Brain pericyte (primary cell): ENCODE data around the gene CBL.

Experiments
- DNase-seq: peaks from one replicate; pipeline ENCODE4 v3.0.0-alpha.2; 2012; ENCODE audit warnings: low read depth, low spot score

Gene CBL

DNA sequence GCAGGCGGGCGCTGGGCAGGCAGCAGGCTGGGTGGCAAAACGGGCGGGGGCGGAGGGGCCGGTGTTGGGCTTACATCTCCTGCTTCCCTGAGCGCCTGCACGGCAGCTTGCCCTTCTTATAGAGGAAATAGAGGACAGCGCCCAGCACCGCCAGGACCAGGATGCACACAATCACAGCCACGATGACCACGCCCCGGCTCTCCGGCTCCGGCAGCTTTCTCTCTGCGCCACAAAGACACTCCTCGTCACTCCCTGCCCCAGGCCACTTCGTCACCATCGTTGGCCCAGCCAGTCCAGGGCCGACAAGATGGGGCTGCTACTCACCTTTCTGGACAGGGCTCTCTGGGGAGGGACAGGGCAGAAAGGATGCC lies 104.5 kb downstream of the CBL start:
- DNase-seq = no peak

DNA sequence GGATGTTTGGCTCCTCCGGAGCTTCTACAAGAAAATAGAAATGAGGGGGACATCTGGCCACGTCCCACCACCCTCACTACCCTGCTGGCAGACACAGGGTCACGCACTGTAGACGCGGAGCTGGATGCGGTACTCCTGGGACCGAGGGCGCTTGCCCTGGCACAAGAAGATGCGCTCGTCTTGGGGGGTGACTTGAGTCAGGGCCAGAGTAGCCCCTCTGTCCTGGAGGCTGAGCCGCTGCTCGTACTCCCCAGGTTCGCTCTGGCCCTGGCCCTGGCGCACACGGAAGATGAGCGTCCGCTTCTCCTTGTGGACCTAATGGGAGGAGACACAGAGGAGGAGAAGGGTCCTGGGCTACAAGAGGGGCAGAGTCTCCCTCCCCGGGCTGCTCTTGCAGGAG lies 108.6 kb downstream of the CBL start:
- DNase-seq = no peak

DNA sequence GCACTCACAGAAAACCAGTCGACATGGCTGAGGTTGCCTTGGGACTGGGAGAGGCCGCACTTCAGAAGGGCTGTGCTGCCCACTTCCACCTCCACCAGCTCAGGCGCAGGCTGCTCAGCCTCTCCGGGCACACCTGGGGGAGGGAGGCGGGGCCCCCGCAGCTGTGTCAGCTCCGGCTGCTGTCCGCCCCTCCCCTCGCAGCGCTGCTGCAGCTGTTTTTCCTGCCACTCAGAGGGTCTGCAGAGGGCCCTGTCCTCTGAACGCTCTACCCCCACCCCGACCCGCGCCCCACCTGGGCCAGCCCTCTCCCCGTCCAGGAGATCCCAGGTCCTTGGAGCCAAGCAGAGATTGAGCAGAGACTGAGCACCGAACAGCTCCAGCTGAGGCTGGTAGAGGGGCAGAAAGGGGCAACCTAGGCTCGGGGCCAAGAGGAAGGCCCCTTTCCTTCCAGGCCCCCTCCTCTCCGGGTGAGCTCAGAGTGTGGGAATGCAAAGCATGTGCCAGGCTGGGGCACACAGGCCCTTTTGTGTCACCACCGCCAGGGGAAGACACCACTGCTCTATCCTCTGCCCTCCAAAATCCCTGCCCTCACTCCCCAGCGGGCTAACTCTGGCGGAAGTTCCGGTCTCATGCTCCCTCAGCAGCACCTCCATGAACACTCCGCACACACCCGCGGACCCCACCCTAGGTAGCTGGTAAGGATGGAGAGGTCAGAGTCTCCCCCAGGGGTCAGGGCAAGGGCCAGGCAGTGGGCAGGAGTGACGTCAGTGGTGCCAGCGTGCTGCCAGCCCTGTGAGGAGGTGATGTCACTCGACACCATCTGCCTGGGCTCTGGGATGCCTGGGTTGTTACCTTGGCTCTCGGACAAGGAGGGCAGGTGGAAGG lies 109.2 kb downstream of the CBL start:
- no peak for DNase-seq

DNA sequence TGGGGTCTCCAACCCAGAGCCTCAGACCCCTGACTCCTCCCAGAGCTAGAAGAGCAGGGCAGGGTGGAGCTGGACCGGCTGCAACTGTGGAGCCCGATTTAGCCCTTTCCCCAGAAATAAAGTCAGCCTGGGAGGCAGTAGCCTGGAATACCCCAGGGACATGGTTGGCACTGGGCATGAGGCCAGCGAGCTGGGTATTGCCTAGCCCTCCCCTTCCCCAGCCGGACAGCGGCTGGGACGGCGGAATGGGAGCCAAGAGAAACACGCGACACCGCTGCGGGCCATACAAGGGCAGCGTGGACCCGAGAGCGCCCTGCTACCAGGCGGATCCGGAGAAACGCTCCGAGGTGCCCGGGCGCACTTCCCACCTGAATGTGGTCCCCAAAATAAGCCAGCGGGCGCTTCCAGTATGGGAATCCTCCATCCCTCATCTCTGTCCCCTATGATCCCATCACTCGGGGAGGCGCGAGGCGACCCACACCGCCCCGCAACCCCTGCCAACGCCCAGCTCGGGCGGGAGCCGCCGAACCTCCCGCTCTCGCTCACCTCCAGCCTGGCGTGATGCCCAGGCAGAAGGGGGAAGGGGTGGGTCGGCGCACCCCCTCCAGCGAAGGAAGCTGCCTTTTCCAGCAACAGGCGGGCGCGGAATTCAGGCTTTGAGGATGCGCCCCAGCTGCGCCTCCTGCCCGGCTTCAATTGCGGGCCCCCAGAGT lies 110.0 kb downstream of the CBL start:
- no peak for DNase-seq

DNA sequence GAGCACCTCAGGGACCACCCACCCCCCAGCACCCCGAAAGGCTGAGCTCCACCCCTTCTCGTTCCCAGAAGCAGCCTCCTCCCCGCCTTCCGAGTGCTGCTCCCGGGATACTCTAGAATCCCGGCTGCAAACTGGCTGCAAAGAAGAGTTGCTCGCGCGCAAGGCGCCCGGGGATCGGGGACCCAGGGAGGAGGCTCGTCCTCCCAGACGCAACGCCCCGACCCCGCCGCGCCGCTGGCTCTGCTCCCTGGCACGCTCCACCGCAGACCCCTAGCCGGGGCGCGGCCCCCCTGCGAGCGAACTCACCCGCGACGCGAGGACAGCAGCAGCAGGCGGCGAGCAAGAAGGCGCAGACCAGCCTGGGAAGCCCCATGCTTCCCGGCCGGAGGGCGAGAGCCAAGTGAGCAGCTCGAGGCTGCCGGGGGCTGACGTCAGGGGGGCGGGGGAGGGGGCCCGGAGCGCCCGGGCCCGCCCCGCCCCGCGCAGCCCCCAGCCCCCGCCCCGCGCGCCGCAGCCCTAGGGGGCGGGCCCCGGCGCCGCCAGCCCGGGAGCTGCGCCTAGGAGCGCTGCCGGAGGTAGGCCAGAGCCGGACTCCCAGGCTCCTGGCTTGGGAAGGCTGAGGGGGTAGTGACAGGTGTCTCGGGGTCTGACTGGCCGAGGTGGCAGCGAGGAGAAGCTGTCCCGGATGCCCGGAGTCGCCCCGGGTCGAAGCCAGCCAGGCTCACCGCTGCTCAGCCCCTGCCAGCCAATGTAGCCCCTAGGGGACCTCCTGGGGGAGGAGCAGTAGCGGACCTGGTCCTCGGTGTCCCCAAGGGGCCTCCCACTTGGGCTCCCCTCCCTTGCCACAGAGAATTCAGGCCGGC lies 110.8 kb downstream of the CBL start, which contains the start of gene MCAM:
Gene MCAM (minus strand): TSS at position 402 of the 863 bp plus-strand sequence. CDS start 29 bp downstream, at position 373.
- no peak for DNase-seq

DNA sequence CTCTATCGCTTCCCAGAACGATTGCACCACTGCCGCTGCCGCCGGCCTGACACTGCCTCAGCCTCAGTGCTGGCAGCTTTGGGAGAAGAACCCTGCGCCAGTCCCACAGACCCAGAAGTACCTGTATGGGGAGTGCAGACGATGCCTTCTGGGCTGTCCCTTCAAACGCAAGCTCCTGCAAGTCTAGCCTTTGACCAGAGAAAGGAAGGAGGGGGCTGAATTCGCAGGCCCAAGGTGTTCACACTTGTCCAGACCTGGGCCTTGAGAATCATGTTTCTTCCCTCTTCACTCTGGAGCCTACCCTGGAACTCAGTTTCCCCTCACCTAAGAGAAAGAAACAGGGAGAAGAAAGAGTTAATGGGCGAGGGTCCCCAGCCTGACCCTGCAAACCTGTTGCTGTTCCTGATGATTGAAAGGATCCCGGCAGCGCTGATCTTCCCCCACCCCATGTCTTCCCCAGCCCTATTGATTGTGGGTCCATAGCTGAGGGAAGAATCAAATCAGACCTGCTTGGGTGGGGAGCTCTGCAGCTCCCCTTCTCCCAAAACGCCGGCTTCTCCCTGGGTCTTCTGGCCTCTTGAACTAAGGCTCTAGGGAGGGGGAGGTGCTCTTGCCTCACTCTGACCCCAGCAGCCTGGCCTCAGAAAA lies 111.6 kb downstream of the CBL start:
- no peak for DNase-seq

DNA sequence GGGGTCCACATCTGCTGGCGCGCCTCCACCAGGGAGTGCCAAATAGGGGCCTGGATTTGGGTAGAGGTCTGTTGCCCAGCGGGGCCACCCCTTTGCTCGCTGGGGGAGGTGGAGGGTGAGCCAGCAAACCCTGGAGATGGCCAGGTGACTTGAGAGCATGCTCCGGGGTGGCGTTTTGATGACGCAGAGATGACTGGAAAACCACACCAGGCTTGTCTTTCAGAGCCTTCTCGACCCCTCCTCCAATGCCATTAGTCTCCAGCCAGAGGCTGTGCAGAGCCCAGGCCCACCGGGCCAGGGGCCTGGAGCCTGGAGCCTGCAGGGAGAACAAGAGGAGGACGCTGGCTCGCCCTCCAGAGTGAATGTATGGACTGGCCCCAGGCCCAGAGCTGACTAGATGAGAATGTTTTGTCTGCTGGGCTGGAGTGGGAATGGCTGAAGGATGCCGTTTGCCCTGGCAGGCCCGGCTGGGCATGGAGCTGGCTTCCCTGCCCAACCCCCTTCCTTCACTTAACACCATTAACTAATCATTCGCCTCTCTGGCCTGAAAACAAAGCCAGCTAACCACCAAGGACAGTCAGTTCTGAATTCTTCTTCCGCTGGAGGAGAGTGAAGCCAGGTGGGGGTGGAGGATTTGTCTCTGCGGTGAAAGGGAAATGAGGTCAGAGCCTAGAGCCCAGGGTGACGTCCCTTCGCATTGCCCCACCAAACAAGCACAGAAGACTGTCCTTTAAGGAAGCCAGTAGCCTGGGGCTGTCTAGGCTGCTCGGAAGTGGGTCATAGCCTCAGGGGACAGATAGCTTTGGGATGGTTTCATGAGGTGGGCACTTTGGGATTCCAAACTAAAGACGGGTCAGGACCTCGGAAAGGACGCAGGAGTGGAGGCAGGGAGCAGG lies 112.3 kb downstream of the CBL start:
- DNase-seq = no peak

DNA sequence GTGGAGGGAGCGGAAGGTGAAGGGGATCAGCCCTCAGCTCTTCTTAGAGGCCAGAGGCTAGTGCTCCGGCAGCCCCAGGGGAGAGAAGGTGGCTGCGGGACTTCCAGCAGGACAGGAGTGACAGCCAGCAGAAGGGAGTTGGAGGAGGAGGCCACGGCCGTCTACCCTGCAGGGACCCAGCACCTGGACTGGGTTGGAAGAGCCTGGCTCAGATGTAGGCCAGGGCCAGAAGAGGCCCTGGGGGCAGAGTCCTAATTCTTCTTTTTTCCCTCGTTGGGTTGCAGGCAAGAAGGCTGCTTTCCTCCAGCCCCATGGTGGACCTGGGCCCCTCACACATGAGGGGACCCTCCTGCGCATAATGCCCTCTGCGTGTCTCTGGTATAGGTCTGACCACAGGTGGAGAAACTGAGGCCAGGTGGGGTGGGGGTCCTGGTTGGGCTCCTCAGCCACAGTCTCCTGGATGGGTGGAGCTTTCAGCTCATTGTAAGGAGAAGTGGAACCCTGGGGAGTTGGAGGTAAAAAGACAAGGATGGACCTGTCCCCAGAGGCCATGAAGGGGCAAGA lies 113.1 kb downstream of the CBL start:
- DNase-seq = no peak

DNA sequence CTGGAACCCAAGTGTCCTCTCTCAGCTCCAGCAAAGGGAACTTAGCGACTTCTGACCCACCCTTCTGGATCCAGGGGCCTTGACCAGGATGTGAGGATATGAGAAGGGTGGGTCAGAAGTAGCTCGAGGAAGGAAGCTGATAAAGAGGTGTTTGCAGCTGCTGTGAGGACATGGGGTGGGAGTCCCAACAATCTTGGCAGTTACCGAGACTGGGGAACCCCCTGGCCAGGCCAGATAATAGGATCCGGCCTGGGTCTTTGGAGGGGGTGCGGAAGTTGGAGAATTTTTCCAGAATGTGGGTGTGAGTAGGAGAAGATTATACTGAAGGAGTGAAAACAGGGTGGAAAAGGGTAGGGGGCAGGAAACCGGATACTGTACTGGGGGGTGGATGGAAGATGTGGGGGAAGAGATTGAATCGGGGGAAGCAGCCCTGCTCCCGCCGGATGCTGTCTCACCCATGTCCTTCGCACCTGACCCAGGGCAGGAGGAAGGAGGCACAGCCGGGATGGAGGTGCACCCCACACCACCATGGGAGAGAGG lies 113.6 kb downstream of the CBL start:
- DNase-seq = no peak

DNA sequence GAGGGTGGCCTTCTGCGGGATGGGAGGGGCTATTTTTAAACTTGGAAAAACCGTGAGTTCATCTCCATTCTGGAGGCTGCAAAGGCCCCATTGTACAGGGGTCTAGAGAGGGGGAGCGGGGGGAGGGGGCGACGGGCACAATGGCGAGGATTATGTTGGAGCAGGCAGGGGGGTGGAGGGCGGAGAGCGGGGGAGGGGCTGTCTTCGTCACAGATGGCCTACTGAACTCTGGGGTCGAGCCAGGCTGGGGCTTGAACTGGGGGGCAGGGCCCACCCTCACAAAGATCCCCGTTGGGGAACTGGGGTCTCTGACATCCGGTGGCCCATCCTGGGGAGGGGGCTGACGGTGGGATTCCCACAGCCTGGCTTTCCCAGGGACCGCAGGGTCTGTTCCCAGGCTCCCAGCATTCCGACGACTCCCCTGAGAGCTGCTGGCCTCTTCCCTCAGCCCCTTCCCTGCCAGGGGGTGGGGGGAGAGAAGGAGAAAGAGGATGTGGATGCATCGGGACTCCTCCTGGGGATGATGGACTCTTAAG lies 114.2 kb downstream of the CBL start:
- DNase-seq = no peak

DNA sequence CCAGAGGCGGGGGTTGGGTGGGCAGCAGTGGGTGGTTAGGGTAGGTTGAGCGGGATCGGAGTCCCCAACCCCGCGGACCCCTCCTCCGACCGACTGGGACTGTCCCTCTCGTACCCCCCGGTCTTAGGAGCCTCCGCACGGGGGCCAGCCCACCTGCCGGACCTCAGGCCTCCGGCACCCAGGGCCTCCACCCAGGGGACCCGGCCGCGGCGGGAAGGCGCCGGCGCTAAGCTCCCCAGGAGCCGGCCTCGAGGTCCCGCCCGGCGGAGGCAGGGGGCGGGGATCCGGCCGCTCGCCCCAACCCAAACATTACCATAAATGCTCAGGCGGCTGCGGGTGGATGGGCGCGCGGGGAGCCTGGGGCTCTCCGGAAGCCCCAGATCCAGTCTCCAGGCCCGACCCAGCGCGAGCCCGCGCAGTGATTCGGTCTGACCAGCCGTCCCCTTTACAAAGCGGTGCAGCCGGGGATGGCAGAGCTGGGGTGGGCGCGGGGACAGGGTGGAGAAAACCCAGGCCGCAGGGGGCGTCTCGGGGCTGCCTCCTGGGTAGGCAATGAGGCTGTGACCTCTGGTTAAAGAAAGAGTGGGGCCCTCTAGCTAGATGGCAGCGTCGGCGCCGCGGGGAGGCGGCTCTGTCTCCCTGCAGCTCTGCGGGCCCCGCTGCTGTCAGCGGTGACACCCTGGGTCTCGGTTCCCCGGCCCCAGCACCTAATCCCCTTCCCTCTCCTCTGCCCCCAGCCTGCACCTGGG lies 114.8 kb downstream of the CBL start:
- no peak for DNase-seq

DNA sequence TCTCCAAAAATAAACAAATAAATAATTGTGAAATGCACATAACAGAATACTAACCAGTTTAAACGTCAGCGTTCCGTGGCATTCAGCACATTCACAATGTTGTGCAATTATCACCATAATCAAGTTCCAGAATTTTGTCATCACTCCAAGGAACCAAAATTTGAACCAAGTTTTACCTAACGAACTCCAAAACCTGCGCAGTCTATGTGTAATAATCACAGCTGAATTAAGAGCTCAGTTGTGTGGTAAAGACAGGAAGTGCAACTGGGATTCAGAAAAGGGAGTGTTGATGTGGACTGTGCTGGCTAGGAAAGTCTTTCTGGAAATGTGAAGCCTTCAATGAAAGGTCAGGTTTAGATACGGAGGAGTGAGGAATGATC lies 116.2 kb downstream of the CBL start:
- no peak for DNase-seq

DNA sequence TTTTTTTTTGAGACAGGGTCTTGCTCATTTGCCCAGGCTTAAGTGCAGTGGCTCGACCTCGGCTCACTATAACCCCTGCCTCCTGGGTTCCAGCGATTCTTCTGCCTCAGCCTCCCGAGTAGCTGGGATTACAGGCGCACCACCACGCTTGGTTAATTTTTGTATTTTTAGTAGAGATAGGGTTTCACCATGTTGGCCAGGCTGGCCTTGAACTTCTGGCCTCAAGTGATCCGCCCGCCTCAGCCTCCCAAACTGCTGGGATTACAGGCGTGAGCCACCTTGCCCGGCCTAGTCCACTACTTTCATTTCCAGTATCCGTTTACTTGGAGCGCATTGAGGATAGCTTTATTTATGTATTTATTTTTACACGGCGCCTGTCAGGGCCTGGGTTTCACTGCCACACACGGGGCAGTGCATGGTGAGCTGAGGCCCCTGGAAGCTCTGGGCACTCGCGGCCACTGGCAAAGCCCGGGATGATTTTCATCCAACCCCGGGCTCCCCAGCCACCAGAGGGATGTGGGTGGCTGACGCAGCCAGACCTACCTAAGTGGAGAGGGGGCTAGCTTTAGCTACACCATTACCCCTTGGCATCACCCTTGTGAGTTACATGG lies 116.9 kb downstream of the CBL start:
- no peak for DNase-seq

DNA sequence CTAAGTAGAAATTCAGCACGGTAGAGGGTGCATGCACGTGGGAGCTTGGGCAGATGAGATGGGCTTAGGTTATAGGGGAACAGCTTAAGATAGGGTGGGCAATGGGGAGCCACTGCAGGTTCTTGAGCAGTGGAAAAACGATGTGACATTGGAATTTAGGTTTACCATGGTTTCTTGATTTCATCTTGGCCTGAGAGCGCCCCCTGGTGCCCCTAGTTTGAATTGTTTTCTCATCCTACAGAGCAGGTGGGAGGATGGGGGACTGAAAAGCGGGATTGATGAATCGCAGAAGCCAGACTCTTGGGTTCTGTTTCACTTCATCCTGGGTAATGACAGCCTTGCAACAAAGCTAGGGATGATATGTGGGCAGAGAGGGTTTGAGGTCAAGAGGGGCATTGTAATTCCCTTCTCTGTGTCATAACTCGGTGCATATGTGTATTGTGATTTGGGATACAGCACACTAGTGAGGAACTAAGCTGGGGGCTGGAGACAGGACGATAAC lies 117.4 kb downstream of the CBL start:
- DNase-seq = no peak

DNA sequence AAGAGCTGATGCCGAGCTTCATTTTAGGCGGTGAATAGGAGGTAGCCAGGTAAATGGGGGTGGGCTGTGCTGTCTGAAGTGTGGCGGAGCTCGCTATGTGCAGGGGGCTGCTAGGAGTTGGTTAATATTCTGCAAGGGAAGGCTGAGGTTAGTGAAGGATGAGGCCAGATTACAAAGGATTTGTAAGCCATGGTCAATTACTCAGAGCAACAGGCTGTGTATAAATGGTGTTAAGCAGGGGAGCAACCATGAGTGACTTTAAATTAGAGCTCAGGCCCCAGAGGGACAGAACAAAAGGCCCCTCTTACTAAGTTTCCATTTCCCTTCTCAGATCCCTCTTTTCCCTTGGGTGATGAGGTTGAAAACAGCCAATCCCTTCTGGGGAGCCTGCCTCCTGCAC lies 118.0 kb downstream of the CBL start:
- DNase-seq = no peak

DNA sequence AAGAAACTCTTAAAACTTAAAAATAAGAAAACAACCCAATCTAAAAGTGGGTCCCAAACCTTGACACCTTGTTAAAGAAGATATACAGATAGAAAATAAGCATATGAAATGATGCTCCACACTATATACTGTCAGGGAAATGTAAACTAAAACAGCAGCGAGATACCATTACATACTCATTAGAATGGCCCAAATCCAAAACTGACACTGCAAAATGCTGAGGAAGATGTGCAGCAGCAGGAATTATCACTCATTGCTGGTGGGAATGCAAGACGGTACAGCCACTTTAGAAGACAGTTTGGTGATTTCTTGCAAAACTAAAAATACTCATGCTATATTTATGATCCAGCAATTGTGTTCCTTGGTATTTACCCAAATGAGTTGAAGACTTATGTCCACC lies 123.2 kb downstream of the CBL start:
- no peak for DNase-seq

DNA sequence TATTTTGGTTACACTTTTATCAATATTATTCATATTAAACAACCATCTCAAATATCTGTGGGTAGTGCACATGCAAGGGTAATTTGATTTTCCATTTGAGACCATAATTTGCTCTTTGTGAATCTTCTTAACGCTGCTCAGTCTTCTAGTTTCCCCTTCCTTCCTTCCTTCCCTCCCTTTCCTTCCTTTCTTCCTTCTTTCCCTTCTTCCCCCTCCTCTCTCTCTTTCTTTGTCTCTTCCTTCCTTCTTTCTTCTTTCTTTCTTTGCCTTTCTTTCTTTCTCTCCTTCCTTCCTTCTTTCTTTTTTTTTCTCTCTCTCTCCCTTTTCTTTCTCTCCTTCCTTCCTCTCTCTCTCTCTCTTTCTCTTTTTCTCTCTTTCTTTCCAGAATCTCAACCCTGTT lies 124.1 kb downstream of the CBL start:
- no peak for DNase-seq

DNA sequence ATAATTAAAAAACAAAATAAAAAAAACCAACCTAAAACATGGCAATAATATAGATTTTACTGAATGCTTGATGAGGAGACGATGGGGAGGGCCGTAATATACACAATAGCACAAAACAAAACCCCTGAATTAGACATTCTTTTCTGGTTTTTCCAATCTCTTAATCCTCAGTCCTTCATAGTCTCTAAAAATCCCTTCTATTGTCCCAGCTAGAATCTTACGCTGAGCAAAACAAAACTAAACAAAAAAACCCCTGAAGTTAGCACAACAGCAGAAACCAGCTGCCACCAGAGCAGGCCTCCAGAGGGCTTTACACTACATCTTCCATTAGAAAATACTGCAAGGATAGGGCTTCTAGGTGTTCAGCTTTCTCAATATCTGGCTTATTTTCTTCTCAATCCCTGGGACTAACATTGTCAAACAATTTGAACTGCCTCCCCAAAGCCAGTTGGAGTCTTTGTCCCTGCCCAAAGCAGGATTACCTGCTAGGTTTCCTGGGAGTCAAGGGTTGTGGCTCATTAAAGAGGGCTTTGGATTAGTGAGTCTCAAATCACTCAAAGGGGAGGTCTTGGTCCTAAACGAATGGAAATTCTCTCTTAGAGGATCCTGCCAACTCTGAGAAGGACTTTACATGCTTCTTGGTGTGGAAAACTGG lies 126.1 kb downstream of the CBL start:
- DNase-seq = no peak
